ENCODE data around the gene HMBS. TPM values are rescaled to one million over a fixed set of nuclear protein-coding genes. Genes with fewer than 3 reads are reported as not detected.
"Not testable (repeated sequence)": the region's sequence is repeated elsewhere in the genome, so short reads cannot be mapped to it uniquely, and the experiment has no call there.

HMBS gene
- total RNA-seq, 2 donors from 2014 or later = 7.6 to 16.1 TPM

- no peak for TF ChIP-seq POLR2A (IDR thresholded peaks at IDR 0.05)
- TF ChIP-seq, protein P1, sequence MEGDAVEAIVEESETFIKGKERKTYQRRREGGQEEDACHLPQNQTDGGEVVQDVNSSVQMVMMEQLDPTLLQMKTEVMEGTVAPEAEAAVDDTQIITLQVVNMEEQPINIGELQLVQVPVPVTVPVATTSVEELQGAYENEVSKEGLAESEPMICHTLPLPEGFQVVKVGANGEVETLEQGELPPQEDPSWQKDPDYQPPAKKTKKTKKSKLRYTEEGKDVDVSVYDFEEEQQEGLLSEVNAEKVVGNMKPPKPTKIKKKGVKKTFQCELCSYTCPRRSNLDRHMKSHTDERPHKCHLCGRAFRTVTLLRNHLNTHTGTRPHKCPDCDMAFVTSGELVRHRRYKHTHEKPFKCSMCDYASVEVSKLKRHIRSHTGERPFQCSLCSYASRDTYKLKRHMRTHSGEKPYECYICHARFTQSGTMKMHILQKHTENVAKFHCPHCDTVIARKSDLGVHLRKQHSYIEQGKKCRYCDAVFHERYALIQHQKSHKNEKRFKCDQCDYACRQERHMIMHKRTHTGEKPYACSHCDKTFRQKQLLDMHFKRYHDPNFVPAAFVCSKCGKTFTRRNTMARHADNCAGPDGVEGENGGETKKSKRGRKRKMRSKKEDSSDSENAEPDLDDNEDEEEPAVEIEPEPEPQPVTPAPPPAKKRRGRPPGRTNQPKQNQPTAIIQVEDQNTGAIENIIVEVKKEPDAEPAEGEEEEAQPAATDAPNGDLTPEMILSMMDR (IDR thresholded peaks at IDR 0.05) = peak in 5 of 7 experiments; percentile 25 to 56 (median 46)
- H3K27ac ChIP-seq = no peak overlapping the region
- DNase-seq = peak in 2 of 4 donors; percentile 32 to 40
- H3K36me3 ChIP-seq (replicated peaks in 1 of 2; ENCODE audit: insufficient read depth in 1 of 2, low read depth in 2 of 2) = peaks cover 0 to 12% of the 10 kb centered on the region in 2 donors
- ATAC-seq = no peak
- WGBS, 2 donors = 23 to 24% methylated on average over 11 of the region's 11 CpGs
- H3K27me3 ChIP-seq = no peaks in the 10 kb centered on the region
- intact Hi-C loops (cut with DNase I) = no loop called here
- no peaks in the 10 kb centered on the region for H3K9me3 ChIP-seq
- H3K4me3 ChIP-seq = peak overlapping the region; percentile 65 to 79
- peaks cover 28% of the 10 kb centered on the region for H3K4me1 ChIP-seq
These were observed 15.7 kb downstream of the HMBS start for GRCh38 chr11:119100246-119100970.

DNA sequence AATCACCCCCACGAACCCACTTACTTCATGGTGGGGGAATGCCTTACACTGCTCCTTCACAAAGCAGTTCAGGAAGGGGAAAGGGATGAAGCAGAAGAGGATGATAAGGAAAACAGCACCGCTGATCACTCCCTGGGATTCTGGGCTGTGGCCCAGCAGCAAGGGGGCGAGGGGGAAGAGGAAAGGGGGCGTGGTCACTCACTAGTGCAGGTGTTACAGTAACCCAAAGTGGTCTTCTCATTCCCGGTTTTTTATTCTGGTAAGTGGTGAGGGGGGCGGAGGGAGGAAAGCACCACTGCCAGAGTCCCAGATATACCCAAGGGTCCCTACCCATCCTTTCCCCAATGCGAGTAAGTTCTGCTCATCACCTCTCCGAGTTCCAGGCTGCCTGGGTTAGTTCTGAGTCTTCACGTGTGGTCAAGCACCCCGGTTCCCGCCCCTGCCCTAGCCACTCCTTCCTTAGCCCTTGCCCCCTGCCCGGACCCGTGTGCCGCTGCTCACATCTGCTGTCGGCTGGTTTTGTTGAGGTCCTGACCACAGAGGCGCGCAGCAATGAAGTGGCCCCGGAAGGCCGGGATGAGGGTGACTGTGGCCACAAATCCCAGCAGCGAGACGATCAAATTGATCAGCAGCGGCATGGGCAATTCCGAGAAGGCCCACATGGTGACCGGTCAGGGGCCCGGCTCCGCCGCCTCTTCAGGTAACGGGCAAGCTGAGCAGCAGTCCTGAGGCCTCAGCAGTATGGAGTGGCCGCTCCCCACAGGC, 16.5 kb downstream of the HMBS start:
- H3K4me3 ChIP-seq = peak overlapping the region; percentile 65 to 79
- H3K27ac ChIP-seq = peak overlapping the region; percentile 78 to 96 (median 92)
- no peaks in the 10 kb centered on the region for H3K27me3 ChIP-seq
- DNase-seq (no peak), ATAC-seq (peak; percentile 3)
- TF ChIP-seq POLR2A (IDR thresholded peaks at IDR 0.05) = no peak
- TF ChIP-seq, protein P1 (IDR thresholded peaks at IDR 0.05) = peak in 3 of 7 experiments; percentile 10 to 38 (median 30)
- intact Hi-C loops (cut with DNase I) = no loop called here
- WGBS, 2 donors = 1 to 4% methylated on average over 9 to 29 of the region's 29 CpGs
- peaks cover 22% of the 10 kb centered on the region for H3K4me1 ChIP-seq
- no peaks in the 10 kb centered on the region for H3K9me3 ChIP-seq
- H3K36me3 ChIP-seq (replicated peaks in 1 of 2; ENCODE audit: insufficient read depth in 1 of 2, low read depth in 2 of 2) = peaks cover 0 to 12% of the 10 kb centered on the region in 2 donors

DNA sequence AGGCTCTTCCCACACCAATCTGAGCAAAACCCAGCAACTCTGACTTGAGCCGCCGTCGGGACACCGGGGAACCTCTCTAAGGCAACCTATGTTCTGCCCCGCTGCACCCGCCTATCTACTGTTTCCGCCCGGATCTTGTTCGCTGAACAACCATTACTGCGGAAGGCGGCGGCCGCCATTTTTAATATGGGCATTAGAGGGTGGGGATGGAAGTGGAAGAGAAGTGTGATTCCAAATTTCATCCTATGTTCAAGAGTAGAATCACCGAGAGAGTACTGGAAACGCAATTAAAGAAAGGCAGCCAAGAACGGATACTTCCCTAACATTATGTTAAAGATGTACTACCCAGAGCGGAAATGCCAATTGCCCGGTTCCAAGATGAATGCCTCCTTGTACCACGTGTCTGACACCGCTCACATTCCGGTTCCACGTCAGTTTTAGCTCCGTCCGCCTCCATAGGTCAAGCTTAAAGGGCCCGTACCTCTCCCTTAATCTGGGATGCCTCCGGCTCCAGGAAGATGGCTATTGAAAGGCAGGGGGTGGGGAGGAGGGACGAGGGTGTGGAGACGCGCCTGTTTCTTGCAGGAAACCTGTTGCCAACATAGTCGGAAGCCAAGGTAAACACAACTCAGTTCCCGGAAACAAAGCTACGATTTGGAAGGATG, 17.2 kb downstream of the HMBS start, which contains the start of gene DPAGT1:
Gene DPAGT1, minus strand, starts transcription at position 95 of the 665 bp plus-strand sequence. CDS start 198 bp downstream, outside the sequence.
- H3K27ac ChIP-seq = peak within 1 kb of the TSS; percentile 78 to 96 (median 92)
- ATAC-seq (peak; percentile 94), DNase-seq (peak; percentile 90 to 97 (median 94))
- H3K36me3 ChIP-seq (replicated peaks in 1 of 2; ENCODE audit: insufficient read depth in 1 of 2, low read depth in 2 of 2) = peaks cover 0 to 12% of the 10 kb centered on the region in 2 donors
- H3K4me1 ChIP-seq = peaks cover 29% of the 10 kb centered on the region
- TF ChIP-seq POLR2A (IDR thresholded peaks at IDR 0.05) = peak in 2 of 3 donors; percentile 59 to 66
- TF ChIP-seq, protein P1 (IDR thresholded peaks at IDR 0.05) = peak in 1 of 7 experiments; percentile 7
- peak within 1 kb of the TSS; percentile 65 to 79 for H3K4me3 ChIP-seq
- WGBS, 2 donors = 0% methylated on average over 32 of the region's 32 CpGs
- H3K9me3 ChIP-seq = no peaks in the 10 kb centered on the region
- intact Hi-C loops (cut with DNase I) = no loop called here
- no peaks in the 10 kb centered on the region for H3K27me3 ChIP-seq

- H3K9me3 ChIP-seq; H3K36me3 ChIP-seq (replicated peaks in 1 of 2; ENCODE audit: insufficient read depth in 1 of 2, low read depth in 2 of 2); DNase-seq; ATAC-seq; H3K27me3 ChIP-seq; intact Hi-C loops (cut with DNase I); H3K4me3 ChIP-seq: not testable (repeated sequence)
- Histone ChIP-seq H3K27ac (peak overlapping the region; percentile 85 to 96 (median 92)), H3K4me1 (peaks cover 33% of the 10 kb centered on the region)
- WGBS, 2 donors = 85 to 91% methylated on average over 14 to 18 of the region's 18 CpGs
These were observed 18.5 kb downstream of the HMBS start for GRCh38 chr11:119103161-119103664.

Data from body of pancreas (tissue), 4 donors.